HG03342 (cell line): ENCODE measurements around the gene SNAPIN.
A peak's percentile ranks its signal among the peaks of the same experiment; 100 is the strongest.
"Not testable (repeated sequence)": the region's sequence is repeated elsewhere in the genome, so short reads cannot be mapped to it uniquely, and the experiment has no call there.

ENCODE experiments used
- ATAC-seq: cut with Tn5 transposase; IDR thresholded peaks from one replicate; pipeline ENCODE4 v1.9.1; 2021; ENCODE audit warnings: mild to moderate bottlenecking, moderate library complexity; ENCODE audit not compliant: unreplicated experiment

Gene SNAPIN

DNA sequence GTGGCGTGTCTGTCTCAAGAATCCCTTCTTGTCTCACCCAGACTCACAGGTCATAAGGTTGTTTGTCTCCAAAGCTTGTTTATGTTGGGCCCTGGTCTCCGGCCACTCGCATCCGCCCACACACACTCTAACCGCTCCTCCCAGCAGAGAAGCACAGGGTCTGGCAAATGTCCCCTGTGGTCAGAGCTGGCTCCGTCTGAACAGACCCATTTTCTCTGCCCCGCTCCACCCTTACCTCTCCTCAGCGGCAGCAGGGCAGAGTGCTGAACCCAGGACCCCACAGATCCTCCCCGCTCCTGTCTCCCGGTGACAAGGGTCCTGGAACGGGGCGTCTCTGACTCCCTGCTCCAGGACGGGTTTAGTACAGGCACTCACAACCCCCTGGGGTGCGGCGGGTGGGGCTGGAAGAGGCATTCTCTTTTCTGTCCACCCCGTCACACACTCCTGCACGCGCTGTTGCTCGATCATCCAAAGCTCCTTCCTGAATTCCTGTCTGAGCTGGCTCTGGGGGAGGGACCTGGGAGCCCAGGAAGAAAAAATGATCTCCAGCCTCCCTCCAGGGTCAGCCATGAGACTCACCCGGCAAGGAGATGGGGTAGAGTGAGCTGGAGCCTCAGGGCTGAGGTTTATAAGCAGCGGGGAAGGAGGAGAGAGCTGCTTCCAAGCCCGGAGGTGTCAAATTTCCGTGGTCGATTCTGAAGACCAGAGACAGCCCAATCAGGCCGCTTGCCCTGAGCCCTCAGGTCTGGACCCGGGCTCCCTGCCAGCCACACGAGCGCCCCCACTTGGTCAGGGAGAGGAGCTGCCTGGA, 31.4 kb upstream of the SNAPIN start, which contains the start of gene S100A13:
S100A13 (minus strand) TSS at position 602 of the 811 bp plus-strand sequence. CDS start 1,033 bp downstream, outside the sequence.
- no peak for ATAC-seq

DNA sequence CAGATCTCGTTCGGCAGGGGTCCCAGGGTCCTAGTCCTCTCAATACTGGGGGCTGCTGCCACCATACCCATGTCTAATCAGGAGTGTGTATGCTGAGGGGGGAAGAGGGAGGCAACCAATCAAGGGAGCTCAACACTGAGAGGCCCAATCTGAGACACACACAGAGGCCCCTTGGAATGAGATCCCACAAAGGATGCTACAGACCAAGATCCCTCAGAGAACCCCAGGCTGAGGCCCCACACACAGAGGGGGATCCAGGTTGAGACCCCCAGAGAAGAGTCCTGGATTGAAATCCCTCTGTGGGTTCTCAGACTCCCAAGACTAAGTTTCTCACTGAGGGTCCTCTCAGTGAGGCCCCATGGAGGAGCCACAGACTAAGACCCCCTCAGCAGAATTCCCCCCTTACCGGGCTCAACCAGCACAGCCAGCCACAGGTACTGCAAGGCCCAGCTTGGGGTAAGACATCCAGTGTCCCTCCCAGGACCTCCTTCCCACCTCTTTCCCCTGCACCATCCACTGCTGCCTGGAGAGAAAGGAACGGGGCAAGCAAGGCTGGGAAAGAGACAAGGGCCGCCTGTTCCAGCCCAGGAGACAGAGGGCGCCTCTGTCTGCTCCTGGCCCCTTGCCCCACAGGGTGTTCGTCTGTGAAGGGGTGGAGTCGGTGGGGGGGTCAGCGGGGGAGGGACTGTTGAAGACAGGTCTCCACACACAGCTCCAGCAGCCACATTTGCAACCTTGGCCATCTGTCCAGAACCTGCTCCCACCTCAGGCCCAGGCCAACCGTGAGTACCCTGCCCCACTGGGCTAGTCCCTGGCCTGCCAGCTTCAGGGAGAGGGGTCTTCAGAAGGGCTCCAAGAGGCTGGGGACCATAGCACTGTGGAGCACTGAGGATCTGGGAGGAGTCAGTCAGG, 30.5 kb upstream of the SNAPIN start, which contains the start of gene S100A1:
S100A1 (plus strand) TSS at position 720 of the 912 bp plus-strand sequence. CDS start 2,088 bp downstream, outside the sequence.
- no peak for ATAC-seq

- ATAC-seq: no peak
Observed at GRCh38 chr1:153628638-153629342, 29.7 kb upstream of the SNAPIN start.

DNA sequence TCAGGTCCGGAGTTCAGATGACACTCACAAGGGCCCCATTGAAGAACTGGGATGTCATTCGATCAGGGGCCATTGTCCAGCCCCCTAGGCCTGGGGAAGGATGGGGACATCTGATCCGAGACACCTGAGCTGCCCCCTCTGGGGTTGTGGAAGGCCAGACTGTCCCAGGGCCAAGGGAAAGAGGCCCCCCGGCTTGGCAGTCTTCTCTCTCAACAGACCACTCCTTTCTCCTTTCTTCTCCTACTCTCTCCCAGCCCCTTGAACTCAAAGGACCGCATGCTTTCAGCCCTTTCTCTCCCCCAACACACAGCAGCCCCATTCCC, 29.2 kb upstream of the SNAPIN start:
- no peak for ATAC-seq

- ATAC-seq: no peak
Observed at GRCh38 chr1:153629971-153630370, 28.5 kb upstream of the SNAPIN start.

- ATAC-seq: no peak
Observed at GRCh38 chr1:153630384-153630783, 28.1 kb upstream of the SNAPIN start.

DNA sequence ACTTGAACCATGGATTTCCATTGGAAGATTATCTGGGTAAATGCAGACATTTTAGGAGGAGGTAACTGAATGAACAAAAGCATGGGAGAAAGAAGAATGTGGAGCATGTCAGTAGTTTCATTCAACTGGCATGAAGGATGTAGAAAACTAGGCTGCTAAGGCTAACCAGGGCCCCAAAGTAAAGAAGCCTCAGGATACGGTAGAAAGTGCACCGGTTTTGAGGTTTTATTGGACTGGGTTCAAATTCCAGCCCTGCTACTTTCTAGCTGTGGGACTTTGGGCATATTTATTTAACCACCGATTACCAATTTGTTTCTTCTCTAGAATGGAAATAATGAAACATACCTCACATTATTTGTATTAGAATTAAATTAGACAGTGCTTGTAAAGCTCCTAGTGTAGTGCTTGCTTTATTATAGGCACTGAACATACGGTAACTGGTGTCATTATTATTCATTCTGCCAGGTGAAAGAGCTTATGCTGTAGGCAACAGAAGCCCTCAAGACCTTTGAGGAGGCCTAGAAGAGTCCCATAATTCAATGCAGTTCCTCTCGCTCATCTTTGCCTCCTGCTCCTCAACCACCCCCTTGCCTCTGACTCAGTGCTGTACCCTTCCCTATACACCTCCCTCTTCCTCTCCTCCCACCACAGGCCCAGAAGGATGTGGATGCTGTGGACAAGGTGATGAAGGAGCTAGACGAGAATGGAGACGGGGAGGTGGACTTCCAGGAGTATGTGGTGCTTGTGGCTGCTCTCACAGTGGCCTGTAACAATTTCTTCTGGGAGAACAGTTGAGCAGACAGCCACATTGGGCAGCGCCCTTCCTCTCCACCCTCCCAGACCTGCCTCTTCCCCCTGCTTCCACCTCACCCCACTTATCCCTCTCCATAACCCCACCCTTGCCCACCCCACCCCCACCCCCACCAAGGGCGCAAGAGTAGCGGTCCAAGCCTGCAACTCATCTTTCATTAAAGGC, 27.2 kb upstream of the SNAPIN start:
- no peak for ATAC-seq

- no peak for ATAC-seq
Observed at GRCh38 chr1:153633161-153633753, 25.2 kb upstream of the SNAPIN start.

- ATAC-seq: peak; percentile 81
Observed at GRCh38 chr1:153633754-153634665, 24.5 kb upstream of the SNAPIN start, which contains the start of gene CHTOP. Gene CHTOP (plus strand): TSS chr1:153634066. CDS start chr1:153636589, 2,523 bp downstream.

- no peak for ATAC-seq
Observed at GRCh38 chr1:153635872-153636271, 22.6 kb upstream of the SNAPIN start.

DNA sequence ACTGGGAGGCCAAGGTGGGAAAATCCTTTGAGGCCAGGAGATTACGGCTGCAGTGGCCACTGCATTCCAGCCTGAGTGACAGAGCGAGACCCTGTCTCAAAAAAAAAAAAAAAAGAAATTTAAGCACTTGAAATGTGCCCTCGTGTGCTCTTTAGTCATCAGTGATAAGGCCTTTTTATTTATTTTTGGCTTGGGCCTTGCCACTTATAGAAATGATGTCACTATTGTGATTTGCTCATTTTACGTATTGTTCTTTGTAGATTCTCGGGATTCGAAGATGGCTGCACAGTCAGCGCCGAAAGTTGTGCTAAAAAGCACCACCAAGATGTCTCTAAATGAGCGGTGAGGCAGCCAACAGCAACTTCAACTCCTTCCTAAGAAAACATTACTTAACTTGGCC, 22.2 kb upstream of the SNAPIN start:
- ATAC-seq: no peak

DNA sequence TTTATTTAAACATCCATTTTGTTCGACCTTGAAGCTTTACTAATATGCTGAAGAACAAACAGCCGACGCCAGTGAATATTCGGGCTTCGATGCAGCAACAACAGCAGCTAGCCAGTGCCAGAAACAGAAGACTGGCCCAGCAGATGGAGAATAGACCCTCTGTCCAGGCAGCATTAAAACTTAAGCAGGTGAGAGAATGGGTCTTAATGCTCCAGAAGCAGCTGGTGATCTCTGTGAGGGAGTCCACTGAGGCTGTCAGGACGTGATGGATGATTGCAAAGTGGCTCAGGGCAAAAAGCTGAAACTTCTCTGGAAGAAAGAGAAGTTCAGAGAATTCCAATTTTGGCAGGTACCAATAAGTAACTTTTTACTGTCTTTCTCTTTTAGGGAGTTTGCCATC, 20.2 kb upstream of the SNAPIN start:
- ATAC-seq: no peak

DNA sequence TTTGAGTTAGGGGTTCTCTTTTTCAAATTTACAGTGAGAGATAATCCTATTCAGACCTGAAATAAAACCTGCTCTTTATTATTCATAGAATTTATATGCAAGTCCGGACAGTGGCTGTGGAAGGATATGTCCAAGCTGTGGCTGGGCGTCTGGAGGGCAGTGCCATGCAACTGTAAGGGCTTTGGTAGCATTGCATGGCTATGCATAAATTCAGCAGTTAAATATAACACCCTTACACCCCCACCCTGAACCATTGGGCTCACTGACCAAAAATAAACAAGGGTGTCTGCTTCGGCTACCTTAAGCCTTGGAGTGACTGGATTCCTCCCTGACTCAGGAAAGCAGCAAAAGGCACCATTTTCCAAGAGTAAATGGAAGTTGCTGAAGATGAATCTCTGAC, 19.2 kb upstream of the SNAPIN start:
- ATAC-seq: no peak

DNA sequence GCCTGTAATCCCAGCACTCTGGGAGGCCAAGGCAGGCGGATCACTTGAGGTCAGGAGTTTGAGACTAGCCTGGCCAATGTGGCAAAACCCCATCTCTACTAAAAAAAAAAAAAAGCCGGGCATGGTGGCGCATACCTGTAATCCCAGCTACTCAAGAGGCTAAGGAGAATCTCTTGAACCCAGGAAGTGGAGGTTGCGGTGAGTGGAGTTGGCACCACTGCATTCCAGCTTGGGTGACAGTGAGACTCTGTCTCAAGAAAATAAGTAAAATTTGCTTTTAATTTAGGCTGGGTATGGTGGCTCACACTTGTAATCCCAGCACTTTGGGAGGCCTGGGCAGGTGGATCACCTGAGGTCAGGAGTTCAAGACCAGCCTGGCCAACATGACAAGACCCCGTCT, 18.3 kb upstream of the SNAPIN start:
- ATAC-seq: not testable (repeated sequence)

GRCh38 chr1:153640861-153641260, 17.6 kb upstream of the SNAPIN start:
- no peak for ATAC-seq

GRCh38 chr1:153642161-153642560, 16.3 kb upstream of the SNAPIN start:
- no peak for ATAC-seq

DNA sequence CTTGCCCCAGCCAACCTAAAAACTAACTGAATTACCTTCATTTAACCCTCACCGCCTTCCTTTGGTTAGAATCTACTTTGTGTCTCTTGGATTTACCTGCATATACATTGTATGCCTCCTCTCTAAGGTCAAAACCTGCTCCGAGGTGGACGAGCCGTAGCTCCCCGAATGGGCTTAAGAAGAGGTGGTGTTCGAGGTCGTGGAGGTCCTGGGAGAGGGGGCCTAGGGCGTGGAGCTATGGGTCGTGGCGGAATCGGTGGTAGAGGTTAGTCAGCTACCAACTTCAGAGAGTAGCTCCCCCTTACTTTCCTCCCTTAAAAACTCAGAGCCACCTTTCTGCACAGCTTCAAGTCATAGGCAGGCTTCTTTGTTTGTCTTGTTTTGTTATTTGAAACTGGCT, 15.4 kb upstream of the SNAPIN start:
- no peak for ATAC-seq

DNA sequence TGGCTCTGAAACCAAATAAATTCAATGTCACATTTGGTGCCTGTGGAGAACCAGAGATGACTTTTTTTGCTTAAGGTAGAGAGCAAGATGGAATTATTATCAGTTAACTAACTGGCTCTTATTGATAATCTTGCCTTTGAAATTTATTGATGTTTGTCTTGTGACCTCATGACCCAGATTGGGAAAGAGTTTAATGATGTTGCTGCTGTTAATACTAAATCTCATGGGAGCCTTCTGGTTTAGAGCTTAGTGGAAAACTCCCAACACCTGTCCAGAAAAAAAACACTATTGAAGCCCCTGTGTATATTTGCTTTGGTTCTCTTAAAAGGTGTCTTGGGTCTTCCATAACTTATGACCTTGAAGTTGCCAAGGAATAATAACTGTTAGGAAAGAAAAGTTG, 14.7 kb upstream of the SNAPIN start:
- ATAC-seq: no peak
